GM12891 (cell line): Measurements from ENCODE around the gene PLA2R1.

Experiments used
- POLR2A ChIP-seq: IDR thresholded peaks from 2 replicates; pipeline ENCODE4 v1.6.1; 2011; ENCODE audit warnings: low read depth, low read length, control low read depth
- POLR2AphosphoS5 ChIP-seq: IDR thresholded peaks from 2 replicates; pipeline ENCODE4 v1.6.1; 2011; ENCODE audit warnings: low read depth, low read length, control low read depth

- TF ChIP-seq POLR2AphosphoS5 = no peak
- no peak for TF ChIP-seq POLR2A
Measured at GRCh38 chr2:159910951-159911350, 151.5 kb downstream of the PLA2R1 start.
